ENCODE measurements around the gene GNA12.

DNA sequence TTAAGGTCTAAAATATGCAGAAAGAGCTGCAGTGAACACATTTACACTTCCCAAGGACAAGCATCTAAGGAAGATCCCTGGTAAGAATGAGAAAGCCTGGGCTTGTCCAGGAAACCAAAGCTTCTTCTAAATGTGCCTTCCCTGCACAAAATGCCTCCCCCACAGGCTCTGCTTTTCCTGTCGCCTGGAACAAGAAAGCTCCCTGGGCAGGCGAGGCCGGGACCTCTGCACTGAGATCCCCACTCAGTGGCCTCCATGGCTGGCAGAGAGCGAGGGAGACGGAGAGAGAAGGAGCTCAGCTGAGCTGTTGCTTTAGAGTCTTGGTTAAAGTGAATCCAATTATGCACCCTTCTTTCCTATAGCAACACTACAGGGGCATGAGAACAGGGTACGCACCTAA is 80.5 kb downstream of the GNA12 start:
- TF ChIP-seq EGR1 (IDR thresholded peaks at IDR 0.05) (no peak), YY1 (IDR thresholded peaks at IDR 0.05; ENCODE audit: low read depth) (no peak), TAF1 (IDR thresholded peaks at IDR 0.05; ENCODE audit: low read depth) (no peak), CREB1 (IDR thresholded peaks at IDR 0.05; ENCODE audit: low read depth) (no peak)

Data from Ishikawa (cell line).